NT2/D1 (cell line): Measurements from ENCODE around the gene USH2A.

ENCODE experiments used
- YY1 ChIP-seq: IDR thresholded peaks from 2 replicates; pipeline ENCODE4 v1.6.1; 2011; ENCODE audit not compliant: insufficient read length, insufficient read depth
- ZNF274 ChIP-seq: IDR thresholded peaks from 2 replicates; pipeline ENCODE4 v1.6.1; 2011; ENCODE audit warnings: mild to moderate bottlenecking, low read depth, low read length

GRCh38 chr1:216210081-216210480 lies 213.2 kb downstream of the USH2A start:
- TF ChIP-seq ZNF274, result no peak
- TF ChIP-seq YY1, result no peak
